GM12878 (cell line): ENCODE data around the gene TRANK1. TPM values are rescaled to one million over a fixed set of nuclear protein-coding genes. Genes with fewer than 3 reads are reported as not detected.
A peak's percentile ranks its signal among the peaks of the same experiment; 100 is the strongest.

Experiments
- ATAC-seq: fragments of 200-7000 bp; cut with Tn5 transposase; 3 replicates; pipeline ENCODE4 v1.9.1; 2020; ENCODE audit warnings: mild to moderate bottlenecking, moderate library complexity
- BruUV-seq: library from RNA; stranded (reverse); fragments of 400-500 nt; replicated peaks from 2 replicates; lab custom pipeline; 2021; lab: Mats Ljungman, UMichigan
- CTCF ChIA-PET: fragments of 300-600 bp; sonication (Branson Sonifier 250); formaldehyde crosslinking; extraction: SDS; loops from one replicate; lab custom pipeline; 2021; ENCODE audit warnings: inconsistent platforms; lab: Yijun Ruan, JAX
- POLR2A ChIA-PET: fragments of 350-600 bp; formaldehyde crosslinking; extraction: SDS; loops from one replicate; lab custom pipeline; 2021; ENCODE audit warnings: inconsistent platforms; lab: Charles Lee
- RAD21 ChIA-PET: fragments of 300-600 bp; sonication (Branson Sonifier 250); formaldehyde crosslinking; loops from one replicate; lab custom pipeline; 2023; ENCODE audit warnings: antibody characterized with exemption; ENCODE audit not compliant: unreplicated experiment; lab: Charles Lee
- SMC1A ChIA-PET: fragments of 300-600 bp; sonication (Branson Sonifier 250); formaldehyde crosslinking; loops from one replicate; lab custom pipeline; 2023; ENCODE audit not compliant: unreplicated experiment, uncharacterized antibody; lab: Charles Lee
- DNase-seq: peaks from one replicate; pipeline ENCODE4 v3.0.0-alpha.2; 2011; ENCODE audit warnings: low read depth, low spot score
- FAIRE-seq: peaks from 3 replicates; lab custom pipeline; 2011; peaks lifted over from hg19 to GRCh38; lab: Jason Lieb, UNC
- H2AFZ ChIP-seq: 2 replicates; pipeline ENCODE4 v1.6.0; 2011; ENCODE audit warnings: low read depth, low read length, control low read depth; ENCODE audit not compliant: control insufficient read depth
- H3K27ac ChIP-seq: 2 replicates; pipeline ENCODE4 v1.5.1; 2011; ENCODE audit warnings: control low read depth; ENCODE audit not compliant: control insufficient read depth, insufficient read depth
- H3K27me3 ChIP-seq, 2 experiments: replicated peaks in 1 of 2; 2 replicates each; pipeline versions ENCODE4 v1.6.0 to v1.6.1; 2011; ENCODE audit warnings: low read length in 1 of 2; ENCODE audit not compliant: control insufficient read depth in 2 of 2, insufficient read depth in 2 of 2
- H3K36me3 ChIP-seq, 2 experiments: 2 replicates each; pipeline ENCODE4 v1.5.1; 2011; ENCODE audit warnings: low read length in 1 of 2; ENCODE audit not compliant: control insufficient read depth in 2 of 2, insufficient read depth in 2 of 2
- H3K4me1 ChIP-seq: 2 replicates; pipeline ENCODE4 v1.6.1; 2011; ENCODE audit warnings: mild to moderate bottlenecking, low read length, moderate library complexity, mixed read lengths; ENCODE audit not compliant: control insufficient read depth, insufficient read depth
- H3K4me2 ChIP-seq: 2 replicates; pipeline ENCODE4 v1.6.0; 2011; ENCODE audit warnings: control low read depth; ENCODE audit not compliant: control insufficient read depth, insufficient read depth
- H3K4me3 ChIP-seq: fragments of 200-600 bp; sonication (generic); 2 replicates; pipeline ENCODE4 v1.5.1; 2016
- H3K79me2 ChIP-seq: 2 replicates; pipeline ENCODE4 v1.6.0; 2011; ENCODE audit warnings: low read length; ENCODE audit not compliant: control insufficient read depth, insufficient read depth
- H3K9ac ChIP-seq: 2 replicates; pipeline ENCODE4 v1.8.0; 2011; ENCODE audit warnings: low read length, control low read depth, mixed read lengths; ENCODE audit not compliant: control insufficient read depth, insufficient read depth
- H3K9me3 ChIP-seq: replicated peaks from 3 replicates; pipeline ENCODE4 v1.5.1; 2011; ENCODE audit warnings: mild to moderate bottlenecking, low read length; ENCODE audit not compliant: control insufficient read depth, insufficient read depth
- H4K20me1 ChIP-seq: 2 replicates; pipeline ENCODE4 v1.6.0; 2011; ENCODE audit not compliant: control insufficient read depth, insufficient read depth
- GABPA ChIP-seq: IDR thresholded peaks from 2 replicates; pipeline ENCODE4 v1.6.1; 2014; ENCODE audit warnings: antibody characterized with exemption, low read depth, mild to moderate bottlenecking, inconsistent platforms
- NR2F1 ChIP-seq: fragments of 450-650 bp; conservative IDR thresholded peaks from 2 replicates; pipeline ENCODE4 v1.6.1; 2017; ENCODE audit warnings: mild to moderate bottlenecking
- ZNF384 ChIP-seq: IDR thresholded peaks from 2 replicates; pipeline ENCODE4 v1.6.1; 2012; ENCODE audit warnings: low read depth, mild to moderate bottlenecking, low read length, improper control_type of control experiment, borderline replicate concordance
- WGBS: methylation state at CpG from one replicate; pipeline ENCODE4 v1.1.6; 2016; ENCODE audit warnings: low lambda C conversion rate; ENCODE audit not compliant: insufficient replicate concordance, insufficient coverage; ENCODE audit errors: missing lambda C conversion rate; 5-methylcytosine and 5-hydroxymethylcytosine counted together
- in situ Hi-C: fragments of 300-500 bp; cut with MboI; formaldehyde crosslinking; loops from 9 replicates; pipeline ENCODE4 v1.14.3; 2018; ENCODE audit warnings: mixed read lengths
- intact Hi-C: fragments of 100-400 bp; cut with micrococcal nuclease; formaldehyde crosslinking; loops from one replicate; pipeline ENCODE4 v1.14.2; 2022; ENCODE audit not compliant: unreplicated experiment
- polyA plus RNA-seq, 11 experiments: library from polyadenylated mRNA; depleted of rRNA in 4 of 11; unstranded in 6 of 11; stranded (reverse) in 5 of 11; fragments of >200 nt; fragmentation: Nextera tagmentation in 4 of 11; fragmentation: Illumina TruSeq in 1 of 11; extraction: Ambion mirVana in 4 of 11; extraction: Trizol in 1 of 11; gene quantifications; 1 replicate in 1 of 11; 2 replicates in 10 of 11; pipeline versions ENCODE4 v1.2.1 to v1.2.3, GENCODE V29; 2011 to 2016; ENCODE audit warnings: inconsistent platforms in 2 of 11, missing spikeins in 2 of 11, low read depth in 1 of 11
- total RNA-seq, 4 experiments: library from RNA; depleted of rRNA in 3 of 4; stranded (reverse); fragments of >200 nt in 3 of 4; fragmentation: Illumina TruSeq in 1 of 4; extraction: Trizol in 1 of 4; gene quantifications; 2 replicates each; pipeline versions ENCODE4 v1.2.1 to v1.2.3, GENCODE V29; 2013 to 2021
- TF ChIP-seq, protein P1 (sequence below): fragments of 450-650 bp; formaldehyde crosslinking; IDR thresholded peaks from 2 replicates; pipeline ENCODE4 v1.5.0; 2022; ENCODE audit warnings: mild to moderate bottlenecking, missing genetic modification characterization

TRANK1 gene
- total and polyA plus RNA-seq, 10 of the 15 experiments (the other 5 are each of a cell fraction or from before 2014, with no cell fraction given), result 0.46 to 8.8 (median 1.1) TPM

DNA sequence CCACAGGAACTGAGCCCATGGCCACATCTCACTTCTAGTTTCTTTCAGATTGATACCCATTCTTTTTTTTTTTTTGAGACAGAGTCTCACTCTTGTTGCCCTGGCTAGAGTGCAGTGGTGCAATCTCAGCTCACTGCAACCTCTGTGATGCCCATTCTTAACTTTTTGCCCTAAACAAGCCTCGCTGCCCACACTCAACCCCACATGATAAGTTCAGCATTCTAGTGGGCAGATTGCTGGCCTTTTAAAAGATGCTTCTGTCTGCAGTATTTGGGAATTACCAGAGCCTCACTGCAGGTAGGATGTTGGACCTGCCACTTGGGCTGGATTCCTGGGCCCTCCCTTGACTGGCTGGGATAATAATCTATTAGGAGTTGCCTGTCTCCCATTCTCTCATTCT is 51.0 kb downstream of the TRANK1 start:
- POLR2A ChIA-PET, result interaction anchor here (1.2 to 2.1 kb wide), 5 partner anchors 11 to 99 kb away, joined by 4 to 5 read pairs (median 4); partner anchors contain the start of genes EPM2AIP1 and MLH1
- Histone ChIP-seq H3K9me3 (no peaks in the 10 kb centered on the region; the same call in 2 of the 3 replicates), H3K79me2 (no peaks in the 10 kb centered on the region), H3K27ac (no peak overlapping the region), H3K36me3 (no peaks in the 10 kb centered on the region), H4K20me1 (no peaks in the 10 kb centered on the region), H3K4me1 (peaks cover 35% of the 10 kb centered on the region), H3K9ac (no peak overlapping the region), H2AFZ (no peak overlapping the region), H3K4me3 (no peak overlapping the region)
- RAD21 ChIA-PET, result interaction anchor here (1.0 to 3.5 kb wide), 7 partner anchors 11 to 97 kb away, joined by 3 to 21 read pairs (median 7); no protein-coding TSS in a partner anchor
- SMC1A ChIA-PET, result interaction anchor here (1.3 to 9.7 kb wide), 8 partner anchors 13 to 130 kb away, joined by 4 to 76 read pairs (median 12); no protein-coding TSS in a partner anchor
- no peak for DNase-seq
- BruUV-seq, result no TSS peak
- in situ Hi-C loops, result no loop called here
- CTCF ChIA-PET, result interaction anchor here (0.6 to 4.7 kb wide), 6 partner anchors 11 to 495 kb away, joined by 3 to 35 read pairs (median 11); no protein-coding TSS in a partner anchor
- TF ChIP-seq NR2F1 (no peak), ZNF384 (peak; percentile 36; the same call in 1 of the 2 replicates), GABPA (no peak)
- TF ChIP-seq, protein P1, sequence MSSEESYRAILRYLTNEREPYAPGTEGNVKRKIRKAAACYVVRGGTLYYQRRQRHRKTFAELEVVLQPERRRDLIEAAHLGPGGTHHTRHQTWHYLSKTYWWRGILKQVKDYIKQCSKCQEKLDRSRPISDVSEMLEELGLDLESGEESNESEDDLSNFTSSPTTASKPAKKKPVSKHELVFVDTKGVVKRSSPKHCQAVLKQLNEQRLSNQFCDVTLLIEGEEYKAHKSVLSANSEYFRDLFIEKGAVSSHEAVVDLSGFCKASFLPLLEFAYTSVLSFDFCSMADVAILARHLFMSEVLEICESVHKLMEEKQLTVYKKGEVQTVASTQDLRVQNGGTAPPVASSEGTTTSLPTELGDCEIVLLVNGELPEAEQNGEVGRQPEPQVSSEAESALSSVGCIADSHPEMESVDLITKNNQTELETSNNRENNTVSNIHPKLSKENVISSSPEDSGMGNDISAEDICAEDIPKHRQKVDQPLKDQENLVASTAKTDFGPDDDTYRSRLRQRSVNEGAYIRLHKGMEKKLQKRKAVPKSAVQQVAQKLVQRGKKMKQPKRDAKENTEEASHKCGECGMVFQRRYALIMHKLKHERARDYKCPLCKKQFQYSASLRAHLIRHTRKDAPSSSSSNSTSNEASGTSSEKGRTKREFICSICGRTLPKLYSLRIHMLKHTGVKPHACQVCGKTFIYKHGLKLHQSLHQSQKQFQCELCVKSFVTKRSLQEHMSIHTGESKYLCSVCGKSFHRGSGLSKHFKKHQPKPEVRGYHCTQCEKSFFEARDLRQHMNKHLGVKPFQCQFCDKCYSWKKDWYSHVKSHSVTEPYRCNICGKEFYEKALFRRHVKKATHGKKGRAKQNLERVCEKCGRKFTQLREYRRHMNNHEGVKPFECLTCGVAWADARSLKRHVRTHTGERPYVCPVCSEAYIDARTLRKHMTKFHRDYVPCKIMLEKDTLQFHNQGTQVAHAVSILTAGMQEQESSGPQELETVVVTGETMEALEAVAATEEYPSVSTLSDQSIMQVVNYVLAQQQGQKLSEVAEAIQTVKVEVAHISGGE (CRISPR knock-in tag), result no peak
- TF ChIP-seq, all 136 proteins: peak for 1
- intact Hi-C loops, result loop anchor here (2.0 to 5.0 kb wide), 2 partner anchors 19 to 98 kb away; partner anchors contain the start of genes EPM2AIP1 and MLH1
- Histone ChIP-seq H3K4me2 (no peak overlapping the region), H3K27me3 (no peaks in the 10 kb centered on the region)
- peak; percentile 45 for ATAC-seq
- FAIRE-seq, result no peak
- WGBS, result 50% methylated on average over 1 of the region's 1 CpG
